HUDEP-2 (cell line): ENCODE data around the gene MYO1D.
"Not testable (repeated sequence)": the region's sequence is repeated elsewhere in the genome, so short reads cannot be mapped to it uniquely, and the experiment has no call there.

Experiments used
- DNase-seq, 76 experiments: peaks; one replicate each; lab custom pipeline; 2025; ENCODE audit not compliant: unreplicated experiment in 76 of 76; lab: John Stamatoyannopoulos, UW

The MYO1D gene

GRCh38 chr17:32484041-32484461 lies 392.9 kb downstream of the MYO1D start:
- no peak for DNase-seq

DNA sequence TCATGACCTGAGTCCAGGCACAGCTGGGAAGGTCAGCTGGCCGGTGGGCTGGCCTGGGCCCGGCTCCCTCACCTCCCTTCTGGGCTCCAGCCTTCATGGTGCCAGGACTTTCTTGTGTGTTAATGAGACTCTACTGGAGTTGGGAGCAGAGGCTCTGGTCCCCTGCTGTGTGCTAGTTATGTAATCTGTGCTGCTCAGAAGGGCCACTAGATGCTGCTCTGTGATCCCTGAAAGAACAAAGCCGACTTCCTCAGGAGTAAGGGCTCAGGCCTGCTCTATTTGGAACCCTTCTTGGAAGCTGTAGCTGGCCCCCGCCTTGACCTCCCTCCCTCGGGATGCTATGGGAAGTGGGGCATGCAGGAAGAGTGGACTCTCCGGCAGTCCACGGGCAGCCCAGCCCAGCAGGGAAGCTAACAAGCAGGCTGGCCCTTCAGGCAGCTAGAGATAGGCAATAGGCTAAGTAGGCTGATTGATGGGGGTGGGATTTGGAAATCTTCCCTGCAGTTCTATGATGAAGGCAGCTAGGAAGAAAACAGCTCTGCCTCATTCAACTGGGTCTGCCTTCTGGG lies 393.4 kb downstream of the MYO1D start:
- peak in 19 of 76 experiments; percentile 2 to 30 (median 10) for DNase-seq

DNA sequence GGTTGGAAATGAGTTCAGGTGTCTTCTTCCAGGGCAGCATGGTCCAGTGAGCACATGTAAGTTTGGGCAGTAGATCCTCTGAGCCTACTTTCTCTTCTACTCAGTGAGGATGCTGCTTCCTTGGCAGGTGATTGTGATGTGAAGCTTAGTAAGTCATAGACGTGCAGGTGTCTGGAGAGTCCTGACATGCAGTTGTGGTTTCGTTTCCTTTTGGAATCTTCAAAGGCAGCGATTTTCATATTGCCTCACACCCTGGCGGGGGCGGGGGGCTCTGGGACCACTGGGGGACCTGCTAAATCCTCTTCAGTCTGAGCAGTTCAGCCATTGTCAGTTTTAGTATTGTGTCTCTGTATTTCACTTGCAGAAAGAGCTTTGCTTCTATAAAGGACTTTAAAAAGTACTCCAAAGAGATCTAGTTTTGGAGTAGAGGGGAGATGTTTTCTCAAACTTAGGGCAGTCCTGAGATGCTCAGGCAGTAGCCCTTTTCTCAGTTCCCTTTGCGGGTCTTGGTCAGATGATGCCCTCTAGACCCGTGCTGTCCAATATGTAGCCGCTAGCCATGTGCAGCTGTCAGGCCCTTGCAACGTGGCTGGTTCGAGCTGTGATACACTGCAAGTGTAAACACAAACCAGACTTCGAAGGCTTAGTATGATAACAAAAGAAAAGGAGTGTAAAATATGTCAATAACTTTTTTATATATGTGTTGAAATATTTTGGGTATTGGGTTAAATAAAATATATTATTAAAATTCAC lies 394.2 kb downstream of the MYO1D start:
- DNase-seq: no peak

DNA sequence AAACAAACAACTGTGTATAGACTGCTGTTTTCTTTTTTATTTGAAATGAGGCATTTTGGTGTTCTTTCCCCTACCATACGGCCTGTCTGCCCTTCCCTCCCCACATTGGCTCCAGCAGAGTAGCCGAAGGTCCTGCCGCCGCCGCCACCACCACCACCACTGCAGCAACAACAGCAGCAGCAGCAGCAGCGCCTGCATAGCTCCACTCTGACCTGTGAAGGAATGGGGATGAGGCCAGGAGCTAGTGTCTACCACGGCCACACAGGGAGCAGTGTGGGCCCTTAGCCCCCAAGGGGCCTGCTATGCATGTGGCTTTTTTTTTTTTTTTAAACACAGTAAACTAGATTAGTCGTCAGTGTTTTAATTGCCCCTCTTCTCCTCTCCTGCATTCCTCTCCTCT lies 395.7 kb downstream of the MYO1D start:
- DNase-seq: no peak

- DNase-seq: no peak
Measured at GRCh38 chr17:32479074-32479617, 397.8 kb downstream of the MYO1D start.

DNA sequence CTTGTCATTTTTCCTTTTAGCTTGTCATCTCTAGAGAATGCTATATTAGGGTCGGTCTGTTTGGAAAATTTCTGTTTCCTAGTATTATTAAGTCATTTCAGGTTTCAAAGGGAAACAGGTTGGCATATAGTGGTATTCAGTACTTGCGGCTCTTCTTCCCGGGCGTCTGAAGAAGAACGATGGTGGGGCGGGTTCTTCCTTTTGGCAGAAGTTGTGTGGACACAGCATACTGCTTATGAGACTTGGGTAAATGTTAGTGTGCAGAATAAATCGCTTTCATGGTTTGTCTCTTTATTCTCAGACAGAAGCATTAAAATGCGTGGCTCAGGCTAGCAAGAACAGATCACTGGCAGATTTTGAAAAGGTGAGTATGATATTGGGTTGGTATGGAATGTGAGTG lies 399.7 kb downstream of the MYO1D start:
- DNase-seq: no peak

GRCh38 chr17:32475258-32475657 lies 401.7 kb downstream of the MYO1D start:
- no peak for DNase-seq

GRCh38 chr17:32471652-32472051 lies 405.3 kb downstream of the MYO1D start:
- no peak for DNase-seq

- no peak for DNase-seq
Measured at GRCh38 chr17:32470405-32471167, 406.3 kb downstream of the MYO1D start.

DNA sequence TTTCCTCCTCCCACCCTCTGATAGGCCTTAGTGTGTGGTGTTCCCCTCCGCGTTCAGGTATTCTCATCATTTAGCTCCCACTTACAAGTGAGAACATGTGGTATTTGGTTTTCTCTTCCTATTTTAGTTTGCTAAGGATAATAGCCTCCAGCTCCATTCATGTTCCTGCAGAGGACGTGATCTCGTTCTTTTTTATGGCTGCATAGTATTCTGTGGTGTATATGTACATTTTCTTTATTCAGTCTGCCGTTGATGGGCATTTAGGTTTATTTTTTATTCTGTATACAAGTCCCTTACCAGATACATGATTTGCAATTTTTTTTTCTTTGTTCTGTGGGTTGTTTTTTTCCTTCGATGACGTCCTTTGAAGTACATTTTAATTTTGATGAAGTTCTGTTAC lies 409.0 kb downstream of the MYO1D start:
- no peak for DNase-seq

- DNase-seq: no peak
Measured at GRCh38 chr17:32464374-32464773, 412.6 kb downstream of the MYO1D start.

DNA sequence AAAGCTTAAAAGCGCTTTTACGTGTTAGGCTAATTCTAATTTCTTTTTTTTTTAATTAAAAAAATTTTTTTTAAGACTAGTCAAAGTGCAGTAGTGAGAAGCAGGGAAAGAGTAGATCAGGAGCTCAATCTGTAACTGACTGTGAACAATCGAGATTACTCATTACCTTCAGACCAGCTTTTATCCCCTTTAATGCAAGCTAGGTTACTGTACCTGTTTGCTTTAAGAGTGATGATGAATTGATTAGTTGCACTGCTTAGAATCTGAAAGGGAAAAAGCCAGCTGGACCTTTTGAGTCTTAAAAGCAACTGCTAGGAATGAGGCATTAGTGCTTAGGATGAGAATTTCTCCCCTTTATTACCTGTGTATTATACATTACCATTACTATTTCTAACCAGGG lies 413.6 kb downstream of the MYO1D start:
- no peak for DNase-seq

- DNase-seq: peak in 60 of 76 experiments; percentile 4 to 63 (median 34)
Measured at GRCh38 chr17:32461853-32462617, 414.9 kb downstream of the MYO1D start.

DNA sequence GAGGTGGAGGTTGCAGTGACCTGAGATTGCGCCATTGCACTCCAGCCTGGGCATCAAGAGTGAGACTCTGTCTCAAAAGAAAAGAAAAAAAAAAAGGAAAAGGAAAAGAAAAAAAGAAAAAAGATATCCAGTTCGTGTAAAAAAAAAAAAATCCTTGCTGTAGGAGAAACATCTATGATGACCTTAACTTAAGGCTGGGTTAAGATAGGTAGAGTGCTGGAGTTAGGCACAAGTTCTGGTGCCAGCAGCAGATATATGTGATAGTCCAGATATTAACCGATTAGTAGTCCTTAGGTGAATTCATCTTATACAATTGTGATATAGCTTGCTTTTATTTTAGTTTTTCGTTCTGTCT lies 415.4 kb downstream of the MYO1D start:
- no peak for DNase-seq

- DNase-seq: no peak
Measured at GRCh38 chr17:32460054-32460453, 416.9 kb downstream of the MYO1D start.

DNA sequence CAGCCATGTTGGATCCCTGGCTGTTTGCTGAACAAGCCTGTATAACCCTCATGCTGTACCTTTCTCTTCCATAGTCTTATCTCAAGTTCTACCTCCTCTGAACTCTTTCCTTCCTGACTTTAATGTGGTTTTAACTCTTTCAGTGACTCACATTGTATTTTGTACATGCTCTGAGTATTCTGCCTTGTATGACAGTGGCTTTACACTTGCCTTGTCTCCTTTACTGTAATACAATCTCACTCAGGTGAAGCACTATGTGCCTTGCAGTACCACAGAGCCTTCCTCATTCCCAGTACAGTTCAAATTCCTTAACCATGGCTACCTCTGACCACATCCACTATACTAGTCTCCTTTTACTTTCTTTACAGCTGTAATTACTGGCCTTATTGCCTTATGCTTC lies 418.6 kb downstream of the MYO1D start:
- no peak for DNase-seq

GRCh38 chr17:32453370-32453769 lies 423.6 kb downstream of the MYO1D start:
- DNase-seq: no peak

- no peak for DNase-seq
Measured at GRCh38 chr17:32452281-32452680, 424.6 kb downstream of the MYO1D start.

DNA sequence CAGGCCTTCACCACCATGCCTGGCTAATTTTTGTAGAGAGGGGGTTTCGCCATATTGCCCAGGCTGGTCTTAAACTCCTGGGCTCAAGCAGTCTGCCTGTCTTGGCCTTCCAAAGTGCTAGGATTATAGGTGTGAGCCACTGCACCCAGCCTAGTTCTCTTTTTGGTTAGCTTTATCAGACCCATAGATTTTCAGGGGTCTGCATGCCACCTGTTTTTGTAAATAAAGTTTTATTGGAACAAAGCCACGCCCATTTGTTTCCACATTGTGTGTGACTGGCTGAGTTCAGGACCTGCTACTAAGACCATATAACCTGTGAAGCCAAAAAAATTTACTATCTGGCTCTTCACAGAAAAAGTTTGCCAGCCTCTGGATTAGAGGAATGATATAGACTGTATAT lies 425.0 kb downstream of the MYO1D start:
- no peak for DNase-seq

DNA sequence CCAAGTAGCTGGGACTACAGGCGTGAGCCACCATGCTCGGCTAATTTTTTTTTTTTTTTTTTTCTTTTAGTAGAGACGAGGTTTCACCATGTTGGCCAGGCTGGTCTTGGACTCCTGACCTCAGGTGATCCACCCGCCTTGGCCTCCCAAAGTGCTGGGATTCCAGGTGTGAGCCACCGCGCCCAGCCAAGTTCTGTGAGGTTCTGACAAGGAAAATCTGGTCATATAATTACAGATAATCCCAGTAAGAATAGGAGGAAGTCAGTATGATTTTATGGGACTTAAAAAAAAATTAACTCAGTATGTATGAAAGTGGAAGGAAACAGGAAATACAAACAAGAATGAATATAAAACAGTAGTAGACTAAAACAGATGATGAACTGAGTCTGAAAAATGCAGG lies 426.5 kb downstream of the MYO1D start:
- DNase-seq: not testable (repeated sequence)

DNA sequence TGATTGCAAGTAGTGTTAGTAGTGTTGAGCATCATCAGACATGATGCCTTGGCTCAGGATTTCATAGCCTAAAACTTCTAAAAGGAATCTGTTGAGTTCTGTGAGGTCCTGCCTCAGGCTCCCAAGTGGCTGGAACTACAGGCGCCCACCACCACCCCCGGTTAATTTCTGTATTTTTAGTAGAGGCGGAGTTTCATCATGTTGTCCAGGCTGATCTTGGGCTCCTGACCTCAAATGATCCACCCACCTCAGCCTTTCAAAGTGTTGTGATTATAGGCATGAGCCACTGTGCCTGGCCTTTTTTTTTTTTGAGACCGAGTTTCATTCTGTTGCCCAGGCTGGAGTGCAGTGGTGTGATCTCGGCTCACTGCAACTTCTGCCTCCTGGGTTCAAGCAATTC lies 427.0 kb downstream of the MYO1D start:
- no peak for DNase-seq
